HG03442 (cell line): ENCODE measurements around the gene UBE2E2.

ENCODE experiments used
- ATAC-seq: cut with Tn5 transposase; IDR thresholded peaks from one replicate; pipeline ENCODE4 v1.9.1; 2021; ENCODE audit warnings: mild to moderate bottlenecking, moderate library complexity; ENCODE audit not compliant: unreplicated experiment

UBE2E2 gene

GRCh38 chr3:23435318-23435717 lies 232.2 kb downstream of the UBE2E2 start:
- no peak for ATAC-seq

- no peak for ATAC-seq
Observed at GRCh38 chr3:23435904-23436303, 232.8 kb downstream of the UBE2E2 start.

GRCh38 chr3:23437484-23438145 lies 234.5 kb downstream of the UBE2E2 start:
- no peak for ATAC-seq

- ATAC-seq: no peak
Observed at GRCh38 chr3:23438657-23439056, 235.5 kb downstream of the UBE2E2 start.

GRCh38 chr3:23439080-23439479 lies 236.0 kb downstream of the UBE2E2 start:
- no peak for ATAC-seq

GRCh38 chr3:23440416-23441294 lies 237.5 kb downstream of the UBE2E2 start:
- ATAC-seq: no peak

- peak; percentile 53 for ATAC-seq
Observed at GRCh38 chr3:23442598-23443383, 239.7 kb downstream of the UBE2E2 start.

GRCh38 chr3:23444386-23444785 lies 241.3 kb downstream of the UBE2E2 start:
- ATAC-seq: no peak

- ATAC-seq: no peak
Observed at GRCh38 chr3:23446301-23446700, 243.2 kb downstream of the UBE2E2 start.

- ATAC-seq: no peak
Observed at GRCh38 chr3:23448998-23449537, 245.9 kb downstream of the UBE2E2 start.

GRCh38 chr3:23450051-23450450 lies 246.9 kb downstream of the UBE2E2 start:
- no peak for ATAC-seq

- no peak for ATAC-seq
Observed at GRCh38 chr3:23450806-23451205, 247.7 kb downstream of the UBE2E2 start.

- ATAC-seq: no peak
Observed at GRCh38 chr3:23452408-23452807, 249.3 kb downstream of the UBE2E2 start.

GRCh38 chr3:23455084-23455483 lies 252.0 kb downstream of the UBE2E2 start:
- ATAC-seq: no peak

GRCh38 chr3:23455775-23456174 lies 252.6 kb downstream of the UBE2E2 start:
- ATAC-seq: no peak

GRCh38 chr3:23457697-23458096 lies 254.6 kb downstream of the UBE2E2 start:
- no peak for ATAC-seq

GRCh38 chr3:23459465-23459864 lies 256.3 kb downstream of the UBE2E2 start:
- ATAC-seq: no peak

GRCh38 chr3:23459889-23460546 lies 256.9 kb downstream of the UBE2E2 start:
- no peak for ATAC-seq

- no peak for ATAC-seq
Observed at GRCh38 chr3:23461069-23461468, 257.9 kb downstream of the UBE2E2 start.

GRCh38 chr3:23463791-23464190 lies 260.7 kb downstream of the UBE2E2 start:
- ATAC-seq: no peak

- no peak for ATAC-seq
Observed at GRCh38 chr3:23465569-23465968, 262.4 kb downstream of the UBE2E2 start.
